IPS-NIHi11 (cell line): Measurements from ENCODE around the gene USHBP1.
A peak's percentile ranks its signal among the peaks of the same experiment; 100 is the strongest.

Source experiments
- DNase-seq: peaks from one replicate; pipeline ENCODE4 v3.0.0; 2012; ENCODE audit warnings: mixed read lengths, low spot score

Gene USHBP1, protein sequence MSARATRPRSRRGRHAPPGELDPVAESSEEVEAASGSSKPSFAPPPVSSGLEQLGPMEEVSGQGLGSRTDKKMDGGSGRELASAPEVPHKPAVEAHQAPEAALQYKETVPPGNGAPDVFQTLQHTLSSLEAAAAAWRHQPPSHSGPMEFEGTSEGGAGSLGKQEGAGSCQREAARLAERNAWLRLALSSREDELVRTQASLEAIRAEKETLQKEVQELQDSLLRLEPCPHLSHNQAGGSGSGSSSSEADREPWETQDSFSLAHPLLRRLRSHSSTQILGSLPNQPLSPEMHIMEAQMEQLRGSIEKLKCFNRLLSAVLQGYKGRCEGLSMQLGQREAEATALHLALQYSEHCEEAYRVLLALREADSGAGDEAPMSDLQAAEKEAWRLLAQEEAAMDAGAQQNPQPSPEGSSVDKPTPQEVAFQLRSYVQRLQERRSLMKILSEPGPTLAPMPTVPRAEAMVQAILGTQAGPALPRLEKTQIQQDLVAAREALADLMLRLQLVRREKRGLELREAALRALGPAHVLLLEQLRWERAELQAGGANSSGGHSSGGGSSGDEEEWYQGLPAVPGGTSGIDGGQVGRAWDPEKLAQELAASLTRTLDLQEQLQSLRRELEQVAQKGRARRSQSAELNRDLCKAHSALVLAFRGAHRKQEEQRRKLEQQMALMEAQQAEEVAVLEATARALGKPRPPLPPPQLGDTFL

DNA sequence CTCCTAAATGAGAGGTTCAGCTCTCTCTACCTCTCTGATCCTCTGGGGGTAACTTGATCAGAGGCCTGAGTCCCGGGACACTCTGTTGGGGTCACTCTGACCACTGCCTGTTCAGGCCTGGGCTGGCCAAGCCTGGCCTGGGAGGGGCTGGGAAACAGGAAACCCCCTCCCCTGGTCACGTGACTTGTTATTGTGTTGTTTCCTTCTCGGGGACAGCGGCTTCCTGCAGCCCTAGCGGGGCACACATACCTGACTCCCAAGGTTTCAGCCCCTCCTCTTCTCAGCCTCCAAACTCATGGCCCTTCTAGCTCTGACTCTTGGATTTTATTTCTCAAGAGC lies at the start of gene USHBP1:
Gene USHBP1 (minus strand): TSS at position 105 of the 339 bp plus-strand sequence. CDS start 446 bp downstream, outside the sequence.
- peak; percentile 77 for DNase-seq

GRCh38 chr19:17314007-17314593 lies 49.6 kb upstream of the USHBP1 start:
- no peak for DNase-seq

DNA sequence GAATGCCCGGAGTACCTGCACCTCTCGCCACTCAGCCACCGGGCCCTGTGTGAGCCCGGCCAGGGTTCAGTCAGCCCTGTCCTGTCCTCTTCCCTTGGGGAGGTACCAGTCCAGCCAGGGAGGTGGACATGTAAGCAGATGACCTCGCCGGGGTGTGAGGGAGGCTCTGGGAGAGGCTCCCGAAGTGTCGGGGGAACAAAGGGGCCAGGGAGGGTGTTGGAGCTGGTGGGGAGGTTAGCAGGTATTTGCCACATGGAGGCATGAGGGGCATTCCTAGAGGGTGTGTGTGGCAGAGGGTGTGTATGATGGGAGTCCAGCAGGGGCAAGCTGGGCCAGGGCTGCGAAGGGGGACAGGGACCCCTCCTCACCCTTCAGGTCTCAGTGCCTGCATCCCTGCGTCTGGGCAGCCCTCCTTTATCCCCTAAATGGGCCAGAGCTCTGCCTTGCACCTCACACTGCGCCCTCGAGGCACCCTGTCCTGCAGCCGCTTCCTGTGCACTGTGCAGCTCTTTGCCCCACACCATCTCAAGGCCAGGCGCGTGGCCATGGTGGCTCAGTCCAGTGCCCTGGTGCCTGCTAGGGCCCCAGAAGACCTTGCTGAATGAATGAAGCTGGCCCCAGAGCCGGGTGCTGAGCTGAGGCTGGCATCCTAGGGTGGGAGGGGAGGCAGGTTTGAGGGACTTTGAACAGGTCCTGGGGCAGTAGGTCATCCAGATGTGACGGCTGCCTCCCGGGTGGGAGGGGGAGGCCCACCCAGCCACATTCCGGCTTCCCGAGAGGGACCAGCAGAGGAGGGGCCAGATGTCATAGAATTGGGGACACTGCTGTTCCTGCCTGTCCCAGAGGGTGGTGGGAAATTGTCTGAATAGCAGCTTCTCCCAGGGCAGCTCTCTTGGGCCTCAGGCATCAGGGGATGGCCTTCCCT lies 47.9 kb upstream of the USHBP1 start:
- DNase-seq = no peak

- peak; percentile 15 for DNase-seq
Observed at GRCh38 chr19:17311455-17312188, 47.1 kb upstream of the USHBP1 start.

GRCh38 chr19:17309965-17310461 lies 45.5 kb upstream of the USHBP1 start:
- no peak for DNase-seq

- peak; percentile 98 for DNase-seq
Observed at GRCh38 chr19:17309198-17309964, 44.8 kb upstream of the USHBP1 start, which contains the start of gene DDA1. DDA1 (plus strand) TSS chr19:17309563; CDS start chr19:17309655, 92 bp downstream.

DNA sequence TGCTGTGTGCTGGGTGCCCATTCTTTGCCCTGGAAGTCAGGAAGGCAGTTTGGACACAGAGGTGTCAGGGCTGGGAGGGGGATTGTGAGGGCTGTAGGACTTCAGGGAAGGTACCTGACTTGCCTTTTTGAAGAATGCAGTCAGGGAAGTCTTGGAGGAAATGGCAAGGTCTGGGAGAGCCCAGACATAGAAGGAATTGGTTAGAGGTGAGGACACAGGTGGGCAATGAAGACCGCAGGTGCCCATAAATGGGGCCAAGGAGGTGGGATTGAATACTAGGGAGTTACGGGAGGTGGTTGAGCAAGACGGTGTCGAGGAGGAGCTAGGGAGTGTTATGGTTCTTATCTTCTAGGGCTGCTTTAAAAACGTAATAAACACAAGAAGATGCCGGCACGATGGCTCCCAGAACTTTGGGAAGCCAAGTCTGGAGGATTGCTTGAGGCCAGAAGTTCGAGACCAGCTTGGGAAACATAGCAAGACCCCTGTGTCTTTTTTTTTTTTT lies 43.4 kb upstream of the USHBP1 start:
- no peak for DNase-seq

GRCh38 chr19:17306285-17306714 lies 41.8 kb upstream of the USHBP1 start:
- no peak for DNase-seq

DNA sequence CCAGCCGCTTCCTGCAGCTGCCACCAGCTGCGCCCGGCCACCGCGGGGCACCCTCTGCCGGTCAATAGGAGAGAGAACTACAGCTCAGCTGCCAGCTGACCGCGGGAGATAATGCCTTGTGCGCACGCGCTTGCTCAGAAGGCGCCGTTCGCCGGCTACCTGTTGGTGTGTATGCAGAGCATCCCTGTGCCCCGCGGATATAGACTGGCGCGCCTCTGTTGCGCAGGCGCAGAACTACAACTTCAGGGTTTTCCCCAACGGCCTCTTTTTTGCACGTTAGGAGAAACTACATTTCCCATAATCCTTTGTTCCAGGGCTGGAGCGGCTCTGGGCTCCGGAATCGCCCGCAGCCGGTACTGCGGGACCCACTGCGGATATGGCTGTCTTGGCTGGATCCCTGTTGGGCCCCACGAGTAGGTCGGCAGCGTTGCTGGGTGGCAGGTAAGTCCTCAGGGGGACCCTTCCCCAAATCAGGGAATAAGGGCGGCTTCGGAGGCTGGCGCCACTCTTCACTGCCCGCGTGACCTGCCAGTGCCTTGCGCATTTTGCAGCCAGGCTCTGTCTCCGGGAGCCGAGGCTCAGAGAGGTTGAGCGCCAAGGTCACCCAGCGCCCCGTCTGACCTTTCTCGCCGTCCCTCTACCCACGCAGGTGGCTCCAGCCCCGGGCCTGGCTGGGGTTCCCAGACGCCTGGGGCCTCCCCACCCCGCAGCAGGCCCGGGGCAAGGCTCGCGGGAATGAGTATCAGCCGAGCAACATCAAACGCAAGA lies 41.2 kb upstream of the USHBP1 start, which contains the start of gene MRPL34:
Gene MRPL34 (plus strand): TSS at position 356 of the 768 bp plus-strand sequence. CDS start 21 bp downstream, at position 377.
- DNase-seq = peak; percentile 74

DNA sequence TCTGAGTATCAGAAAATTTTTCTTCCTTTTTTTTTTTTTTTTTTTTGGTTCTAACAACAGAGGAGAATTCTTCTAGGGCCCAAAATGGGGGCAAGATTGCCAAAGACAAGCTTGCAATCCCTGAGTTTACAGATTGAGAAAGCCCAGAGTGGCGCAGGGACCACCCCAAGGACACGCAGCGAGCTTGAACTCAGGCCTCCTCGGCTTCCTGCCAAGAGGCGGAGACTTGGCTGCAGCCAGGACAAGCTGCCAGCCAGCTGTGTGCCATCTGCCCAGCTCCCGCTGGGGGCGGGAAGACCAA lies 40.6 kb upstream of the USHBP1 start:
- no peak for DNase-seq

DNA sequence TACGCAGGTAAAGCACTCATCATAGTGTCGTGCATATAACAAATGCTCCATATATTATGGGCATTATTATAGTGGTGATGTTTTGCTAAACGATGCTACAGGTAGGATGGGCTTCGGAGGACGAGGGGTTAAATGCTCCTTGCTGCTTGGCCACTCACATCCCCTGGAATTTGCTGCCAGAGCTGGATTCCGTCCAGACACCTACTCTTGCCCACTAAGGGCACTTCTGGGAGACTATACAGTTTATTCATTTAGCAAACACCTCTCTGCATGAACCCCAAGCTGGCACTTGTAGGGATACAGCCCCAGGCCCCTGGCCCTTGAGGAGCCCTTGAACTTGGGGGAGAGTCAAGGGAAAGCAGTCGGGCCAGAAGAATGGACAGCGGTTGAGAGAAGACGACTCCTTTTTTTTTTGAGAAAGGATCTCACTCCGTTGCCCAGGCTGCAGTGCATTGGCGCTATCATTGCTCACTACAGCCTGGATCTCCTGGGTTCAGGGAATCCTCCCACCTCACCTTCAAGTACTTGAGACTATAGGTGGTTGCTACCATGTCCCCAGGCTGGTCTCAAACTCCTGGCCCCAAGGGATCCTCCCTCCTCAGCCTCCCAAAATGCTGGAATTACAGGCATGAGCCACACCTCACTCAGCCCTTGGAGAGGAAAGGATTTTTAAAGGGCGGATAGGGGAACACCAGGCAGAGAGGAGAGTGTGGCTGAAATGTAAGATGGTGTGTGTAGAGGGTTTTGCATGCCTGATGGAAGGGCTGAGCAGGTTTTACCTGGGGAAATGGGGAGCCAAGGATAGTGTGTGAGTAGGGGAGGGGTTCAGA lies 40.1 kb upstream of the USHBP1 start:
- DNase-seq = no peak

GRCh38 chr19:17303940-17304267 lies 39.4 kb upstream of the USHBP1 start:
- DNase-seq = no peak

- DNase-seq = peak; percentile 89
Observed at GRCh38 chr19:17303167-17303939, 38.8 kb upstream of the USHBP1 start, which contains the start of gene ABHD8. ABHD8 (minus strand) TSS chr19:17303425; CDS start chr19:17301616, 1,809 bp downstream.

- no peak for DNase-seq
Observed at GRCh38 chr19:17302391-17303166, 38.0 kb upstream of the USHBP1 start.

- no peak for DNase-seq
Observed at GRCh38 chr19:17300992-17301619, 36.6 kb upstream of the USHBP1 start.

DNA sequence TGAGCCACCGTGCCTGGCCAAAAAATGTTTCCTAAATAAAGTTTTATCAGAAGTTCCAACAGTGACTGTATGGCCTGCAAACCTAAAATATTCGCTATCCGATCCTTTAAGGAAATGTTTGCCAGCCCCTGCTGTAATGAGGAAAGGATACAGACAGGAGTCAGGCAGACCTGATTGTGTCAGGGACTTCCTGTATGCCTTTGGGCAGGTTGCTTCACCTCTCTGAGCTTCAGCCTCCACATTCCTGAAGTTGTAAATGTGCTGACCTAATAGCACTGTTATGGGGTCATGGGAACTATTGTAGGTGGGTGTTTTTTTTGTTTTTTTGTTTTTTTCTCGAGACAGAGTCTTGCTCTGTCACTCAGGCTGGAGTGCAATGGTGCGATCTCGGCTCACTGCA lies 32.4 kb upstream of the USHBP1 start:
- DNase-seq = no peak
